NCI-H1930 (cell line): ENCODE measurements around the gene MLYCD.

Experiments
- DNase-seq, 2 experiments: peaks; one replicate each; lab custom pipeline; 2025; lab: John Stamatoyannopoulos, UW

The MLYCD gene

GRCh38 chr16:83970430-83970815 is 71.5 kb downstream of the MLYCD start:
- DNase-seq, result no peak

- DNase-seq, result no peak
Observed at GRCh38 chr16:83971165-83972130, 72.5 kb downstream of the MLYCD start.

- DNase-seq, result no peak
Observed at GRCh38 chr16:83972256-83973008, 73.5 kb downstream of the MLYCD start.

GRCh38 chr16:83973077-83973476 is 74.2 kb downstream of the MLYCD start:
- DNase-seq, result no peak

- DNase-seq, result no peak
Observed at GRCh38 chr16:83973581-83974385, 74.9 kb downstream of the MLYCD start.

- no peak for DNase-seq
Observed at GRCh38 chr16:83974475-83974874, 75.6 kb downstream of the MLYCD start.

GRCh38 chr16:83975590-83976260 is 76.8 kb downstream of the MLYCD start:
- DNase-seq, result no peak
